ENCODE results near the gene KCNMA1.

KCNMA1 gene

GRCh38 chr10:76977046-76977445, 660.6 kb downstream of the KCNMA1 start:
- no peak for DNase-seq (ENCODE audit: low read depth)

- no peak for DNase-seq (ENCODE audit: low read depth)
Measured at GRCh38 chr10:76976142-76976541, 661.5 kb downstream of the KCNMA1 start.

GRCh38 chr10:76975126-76975525, 662.5 kb downstream of the KCNMA1 start:
- no peak for DNase-seq (ENCODE audit: low read depth)

- no peak for DNase-seq (ENCODE audit: low read depth)
Measured at GRCh38 chr10:76974017-76974691, 663.5 kb downstream of the KCNMA1 start.

GRCh38 chr10:76973091-76974016, 664.3 kb downstream of the KCNMA1 start:
- no peak for DNase-seq (ENCODE audit: low read depth)

GRCh38 chr10:76972541-76972940, 665.1 kb downstream of the KCNMA1 start:
- no peak for DNase-seq (ENCODE audit: low read depth)

- DNase-seq (ENCODE audit: low read depth), result no peak
Measured at GRCh38 chr10:76971547-76972170, 665.9 kb downstream of the KCNMA1 start.

GRCh38 chr10:76970711-76971519, 666.7 kb downstream of the KCNMA1 start:
- DNase-seq (ENCODE audit: low read depth), result no peak

GRCh38 chr10:76969366-76969948, 668.2 kb downstream of the KCNMA1 start:
- no peak for DNase-seq (ENCODE audit: low read depth)

- no peak for DNase-seq (ENCODE audit: low read depth)
Measured at GRCh38 chr10:76968483-76968882, 669.1 kb downstream of the KCNMA1 start.

GRCh38 chr10:76962851-76963250, 674.8 kb downstream of the KCNMA1 start:
- DNase-seq (ENCODE audit: low read depth), result no peak

GRCh38 chr10:76961841-76962240, 675.8 kb downstream of the KCNMA1 start:
- no peak for DNase-seq (ENCODE audit: low read depth)

GRCh38 chr10:76959111-76959510, 678.5 kb downstream of the KCNMA1 start:
- no peak for DNase-seq (ENCODE audit: low read depth)

GRCh38 chr10:76954838-76955237, 682.8 kb downstream of the KCNMA1 start:
- DNase-seq (ENCODE audit: low read depth), result no peak

GRCh38 chr10:76950354-76950753, 687.3 kb downstream of the KCNMA1 start:
- DNase-seq (ENCODE audit: low read depth), result no peak

- DNase-seq (ENCODE audit: low read depth), result no peak
Measured at GRCh38 chr10:76946270-76946669, 691.3 kb downstream of the KCNMA1 start.

- no peak for DNase-seq (ENCODE audit: low read depth)
Measured at GRCh38 chr10:76945166-76945565, 692.4 kb downstream of the KCNMA1 start.

GRCh38 chr10:76944640-76945039, 693.0 kb downstream of the KCNMA1 start:
- no peak for DNase-seq (ENCODE audit: low read depth)

- no peak for DNase-seq (ENCODE audit: low read depth)
Measured at GRCh38 chr10:76942628-76943416, 694.8 kb downstream of the KCNMA1 start.

- no peak for DNase-seq (ENCODE audit: low read depth)
Measured at GRCh38 chr10:76939933-76940468, 697.6 kb downstream of the KCNMA1 start.

All from activated T-helper 9 cell treated with anti-CD3 and anti-CD28 coated beads, Interleukin-2, amount 50 U/mL, for 16 hours (primary cell).